K562 (cell line): ENCODE results near the gene WWOX. TPM values are rescaled to one million over a fixed set of nuclear protein-coding genes. Genes with fewer than 3 reads are reported as not detected.

Experiments used
- C11orf30 ChIP-seq: fragments of 450-650 bp; IDR thresholded peaks from 2 replicates; pipeline ENCODE4 v1.6.1; 2016; ENCODE audit warnings: low read depth, mild to moderate bottlenecking
- CBX3 ChIP-seq, 2 experiments: IDR thresholded peaks; 1 replicate in 1 of 2; 2 replicates in 1 of 2; pipeline ENCODE4 v1.6.1; 2012; ENCODE audit warnings: inconsistent platforms in 2 of 2, low read length in 2 of 2, borderline replicate concordance in 1 of 2, control low read depth in 1 of 2
- CTCFL ChIP-seq: IDR thresholded peaks from 2 replicates; pipeline ENCODE4 v1.6.1; 2011; ENCODE audit warnings: borderline replicate concordance, low read depth, mild to moderate bottlenecking, moderate library complexity, low read length; ENCODE audit not compliant: insufficient read depth, poor library complexity, severe bottlenecking
- EHMT2 ChIP-seq: fragments of 450-650 bp; IDR thresholded peaks from 2 replicates; pipeline ENCODE4 v1.6.1; 2018; ENCODE audit warnings: antibody characterized with exemption
- GATA2 ChIP-seq: sonication (generic); formaldehyde crosslinking; IDR thresholded peaks from 2 replicates; pipeline ENCODE4 v1.4.0; 2020; ENCODE audit warnings: mild to moderate bottlenecking, missing genetic modification reagents
- HBP1 ChIP-seq: fragments of 450-650 bp; formaldehyde crosslinking; IDR thresholded peaks from 2 replicates; pipeline ENCODE4 v1.4.0; 2022; ENCODE audit warnings: missing genetic modification characterization
- L3MBTL2 ChIP-seq: fragments of 450-650 bp; IDR thresholded peaks from 2 replicates; pipeline ENCODE4 v1.6.1; 2016; ENCODE audit warnings: mild to moderate bottlenecking, moderate library complexity
- NFE2 ChIP-seq: IDR thresholded peaks from 2 replicates; pipeline ENCODE4 v1.6.1; 2014; ENCODE audit warnings: antibody characterized with exemption, low read depth
- RNF2 ChIP-seq: sonication (generic); IDR thresholded peaks from 2 replicates; pipeline ENCODE4 v1.6.1; 2016
- SETDB1 ChIP-seq: IDR thresholded peaks from one replicate; pipeline ENCODE4 v1.6.1; 2012; ENCODE audit warnings: low read length, control low read depth, inconsistent platforms
- SIRT6 ChIP-seq: IDR thresholded peaks from one replicate; pipeline ENCODE4 v1.6.1; 2012; ENCODE audit warnings: low read depth, mild to moderate bottlenecking, control low read depth, inconsistent platforms, low read length, moderate library complexity
- SMAD2 ChIP-seq: fragments of 150-350 bp; IDR thresholded peaks from 2 replicates; pipeline ENCODE4 v1.6.1; 2014; ENCODE audit warnings: low read depth, mild to moderate bottlenecking, low read length
- ZFP1 ChIP-seq: fragments of 450-650 bp; formaldehyde crosslinking; IDR thresholded peaks from 2 replicates; pipeline ENCODE4 v1.4.0; 2020; ENCODE audit warnings: mild to moderate bottlenecking, mixed read lengths
- ZNF316 ChIP-seq: fragments of 450-650 bp; IDR thresholded peaks from 2 replicates; pipeline ENCODE4 v1.6.1; 2016
- ZNF668 ChIP-seq: fragments of 250-450 bp; sonication (Bioruptor Pico); IDR thresholded peaks from 2 replicates; pipeline ENCODE4 v1.8.0; 2022; ENCODE audit warnings: mild to moderate bottlenecking, inconsistent platforms
- ZNF75A ChIP-seq: fragments of 450-650 bp; formaldehyde crosslinking; IDR thresholded peaks from 2 replicates; pipeline ENCODE4 v1.4.0; 2020; ENCODE audit warnings: mild to moderate bottlenecking
- ZSCAN32 ChIP-seq: fragments of 450-650 bp; formaldehyde crosslinking; IDR thresholded peaks from 2 replicates; pipeline ENCODE4 v1.4.0; 2020; ENCODE audit warnings: mild to moderate bottlenecking, moderate library complexity
- polyA plus RNA-seq, 8 experiments: library from polyadenylated mRNA; depleted of rRNA in 4 of 8; stranded (reverse) in 5 of 8; unstranded in 3 of 8; fragments of >200 nt; fragmentation: Nextera tagmentation in 2 of 8; fragmentation: Illumina TruSeq in 1 of 8; extraction: Ambion mirVana in 2 of 8; extraction: Trizol in 1 of 8; gene quantifications; 2 replicates each; pipeline versions ENCODE4 v1.2.1 to v1.2.3, GENCODE V29; 2011 to 2014; ENCODE audit warnings: inconsistent platforms in 1 of 8, missing spikeins in 1 of 8
- total RNA-seq, 7 experiments: library from RNA; depleted of rRNA in 6 of 7; stranded (reverse); fragments of >200 nt in 6 of 7; fragmentation: Illumina TruSeq in 2 of 7; extraction: Trizol in 2 of 7; gene quantifications; 2 replicates each; pipeline versions ENCODE4 v1.2.1 to v1.2.3, GENCODE V29; 2011 to 2021; ENCODE audit warnings: low replicate concordance in 1 of 7
- TF ChIP-seq, protein P1 (sequence below): fragments of 450-650 bp; formaldehyde crosslinking; IDR thresholded peaks from 2 replicates; pipeline ENCODE4 v1.4.0; 2020; ENCODE audit warnings: mild to moderate bottlenecking, moderate library complexity
- TF ChIP-seq, protein P2 (sequence below): IDR thresholded peaks from 2 replicates; pipeline ENCODE4 v1.6.1; 2016; ENCODE audit warnings: missing genetic modification characterization, missing compliant biosample characterization
- TF ChIP-seq, protein P3 (sequence below), 2 experiments: IDR thresholded peaks; 2 replicates each; pipeline ENCODE4 v1.6.1; 2011; ENCODE audit warnings: borderline replicate concordance in 1 of 2, control low read depth in 1 of 2, low read depth in 1 of 2, low read length in 1 of 2, mild to moderate bottlenecking in 1 of 2, mixed read lengths in 1 of 2, moderate library complexity in 1 of 2; ENCODE audit not compliant: insufficient read depth in 1 of 2, insufficient read length in 1 of 2, poor library complexity in 1 of 2, severe bottlenecking in 1 of 2; ENCODE audit errors: extremely low read depth in 1 of 2

The WWOX gene
- total and polyA plus RNA-seq, 9 of the 15 experiments (the other 6 are each of a cell fraction or from before 2014, with no cell fraction given): 1.6 to 22.7 (median 8.1) TPM

DNA sequence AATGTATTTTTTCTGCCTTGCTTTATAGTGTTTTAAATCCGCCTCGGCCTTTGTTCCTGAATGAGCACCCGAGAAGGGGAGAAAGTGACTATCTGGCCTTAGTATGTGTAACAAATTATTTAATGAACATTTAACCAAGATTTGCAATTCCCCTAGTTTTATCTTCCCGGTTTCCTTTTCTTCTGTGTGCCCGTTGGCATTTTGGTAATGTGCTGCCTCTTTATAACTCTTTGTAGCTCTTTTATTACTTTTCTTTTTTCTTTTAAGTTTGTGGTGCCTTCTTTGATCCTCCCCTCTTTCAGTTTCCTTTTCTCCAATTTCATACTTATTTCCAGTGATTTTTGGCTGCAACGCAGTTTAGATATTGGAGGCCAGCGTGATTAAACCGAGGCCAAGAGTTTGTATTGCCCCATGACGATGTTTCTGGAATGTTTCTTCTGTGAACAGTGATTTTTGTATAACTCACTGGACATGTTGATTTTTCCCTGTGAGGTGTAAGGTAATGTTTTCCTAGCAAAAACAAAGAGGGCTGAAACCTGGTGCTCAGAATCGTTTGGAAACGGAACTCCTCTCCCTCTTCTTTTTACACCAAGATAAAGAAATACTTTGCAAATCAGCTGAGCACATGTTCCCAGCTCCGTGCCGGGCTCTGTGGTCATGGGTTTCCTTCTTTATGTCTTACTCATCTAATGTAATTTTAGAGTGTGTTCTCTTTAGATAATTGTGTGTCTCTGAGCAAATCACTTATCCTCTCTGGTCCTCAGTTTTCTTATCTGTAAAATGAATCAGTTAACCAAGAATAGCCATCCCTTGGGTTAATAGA lies 344.3 kb downstream of the WWOX start (continued):
- TF ChIP-seq, protein P1, sequence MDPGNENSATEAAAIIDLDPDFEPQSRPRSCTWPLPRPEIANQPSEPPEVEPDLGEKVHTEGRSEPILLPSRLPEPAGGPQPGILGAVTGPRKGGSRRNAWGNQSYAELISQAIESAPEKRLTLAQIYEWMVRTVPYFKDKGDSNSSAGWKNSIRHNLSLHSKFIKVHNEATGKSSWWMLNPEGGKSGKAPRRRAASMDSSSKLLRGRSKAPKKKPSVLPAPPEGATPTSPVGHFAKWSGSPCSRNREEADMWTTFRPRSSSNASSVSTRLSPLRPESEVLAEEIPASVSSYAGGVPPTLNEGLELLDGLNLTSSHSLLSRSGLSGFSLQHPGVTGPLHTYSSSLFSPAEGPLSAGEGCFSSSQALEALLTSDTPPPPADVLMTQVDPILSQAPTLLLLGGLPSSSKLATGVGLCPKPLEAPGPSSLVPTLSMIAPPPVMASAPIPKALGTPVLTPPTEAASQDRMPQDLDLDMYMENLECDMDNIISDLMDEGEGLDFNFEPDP: no peak
- TF ChIP-seq ZSCAN32 (no peak), NFE2 (0 out of 2 replicates have a peak, but pooled peaks have one; percentile 13), C11orf30 (no peak), CBX3 (IDR thresholded peaks at IDR 0.05; ENCODE audit: borderline replicate concordance in 1 of 2, low read length in 2 of 2) (no peak), ZNF75A (CRISPR knock-in tag) (no peak), L3MBTL2 (0 out of 2 replicates have a peak, but pooled peaks have one; percentile 28), SMAD2 (no peak), ZFP1 (no peak), SIRT6 (no peak), ZNF316 (no peak), GATA2 (CRISPR knock-in tag) (peak; percentile 48; the same call in 1 of the 2 replicates), RNF2 (no peak), SETDB1 (no peak), ZNF668 (CRISPR knock-in tag) (no peak), EHMT2 (no peak), HBP1 (no peak), CTCFL (no peak)
- TF ChIP-seq, protein P2, sequence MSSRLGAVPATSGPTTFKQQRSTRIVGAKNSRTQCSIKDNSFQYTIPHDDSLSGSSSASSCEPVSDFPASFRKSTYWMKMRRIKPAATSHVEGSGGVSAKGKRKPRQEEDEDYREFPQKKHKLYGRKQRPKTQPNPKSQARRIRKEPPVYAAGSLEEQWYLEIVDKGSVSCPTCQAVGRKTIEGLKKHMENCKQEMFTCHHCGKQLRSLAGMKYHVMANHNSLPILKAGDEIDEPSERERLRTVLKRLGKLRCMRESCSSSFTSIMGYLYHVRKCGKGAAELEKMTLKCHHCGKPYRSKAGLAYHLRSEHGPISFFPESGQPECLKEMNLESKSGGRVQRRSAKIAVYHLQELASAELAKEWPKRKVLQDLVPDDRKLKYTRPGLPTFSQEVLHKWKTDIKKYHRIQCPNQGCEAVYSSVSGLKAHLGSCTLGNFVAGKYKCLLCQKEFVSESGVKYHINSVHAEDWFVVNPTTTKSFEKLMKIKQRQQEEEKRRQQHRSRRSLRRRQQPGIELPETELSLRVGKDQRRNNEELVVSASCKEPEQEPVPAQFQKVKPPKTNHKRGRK (tag): peak; percentile 52; the same call in 1 of the 2 replicates
- TF ChIP-seq, protein P3, sequence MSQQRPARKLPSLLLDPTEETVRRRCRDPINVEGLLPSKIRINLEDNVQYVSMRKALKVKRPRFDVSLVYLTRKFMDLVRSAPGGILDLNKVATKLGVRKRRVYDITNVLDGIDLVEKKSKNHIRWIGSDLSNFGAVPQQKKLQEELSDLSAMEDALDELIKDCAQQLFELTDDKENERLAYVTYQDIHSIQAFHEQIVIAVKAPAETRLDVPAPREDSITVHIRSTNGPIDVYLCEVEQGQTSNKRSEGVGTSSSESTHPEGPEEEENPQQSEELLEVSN (IDR thresholded peaks at IDR 0.05; ENCODE audit: borderline replicate concordance in 1 of 2, extremely low read depth in 1 of 2, insufficient read depth in 1 of 2, insufficient read length in 1 of 2, low read depth in 1 of 2, low read length in 1 of 2, poor library complexity in 1 of 2, severe bottlenecking in 1 of 2): no peak
